ENCODE measurements around the gene TPST2. TPM values are rescaled to one million over a fixed set of nuclear protein-coding genes. Genes with fewer than 3 reads are reported as not detected.

The TPST2 gene
- total RNA-seq, 1 donor from 2014 or later: 49.1 TPM

GRCh38 chr22:26496456-26496855, 93.5 kb downstream of the TPST2 start:
- no peak for DNase-seq (ENCODE audit: low spot score)

GRCh38 chr22:26494506-26494905, 95.4 kb downstream of the TPST2 start:
- DNase-seq (ENCODE audit: low spot score): no peak

- no peak for DNase-seq (ENCODE audit: low spot score)
Measured at GRCh38 chr22:26492220-26492619, 97.7 kb downstream of the TPST2 start.

- no peak for DNase-seq (ENCODE audit: low spot score)
Measured at GRCh38 chr22:26489447-26490036, 100.4 kb downstream of the TPST2 start.

DNA sequence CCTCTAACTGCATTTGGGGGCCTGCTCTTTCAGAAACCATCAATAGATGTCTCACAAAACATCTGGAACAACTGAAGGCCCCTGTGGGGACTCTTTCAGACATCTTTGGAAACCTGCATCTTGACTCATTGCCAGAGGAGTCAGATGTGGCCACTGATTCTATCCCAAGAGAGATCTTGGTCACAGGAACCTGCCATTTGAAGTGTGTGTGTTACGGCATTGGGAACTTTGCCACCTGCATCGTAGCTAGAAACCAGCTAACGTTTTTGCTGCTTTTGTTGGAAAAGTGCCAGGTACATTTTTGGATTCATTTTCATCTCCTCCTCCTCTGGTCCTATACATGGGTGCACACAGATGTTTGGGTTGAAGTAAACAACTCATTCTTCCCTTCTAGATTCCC, 101.9 kb downstream of the TPST2 start:
- no peak for DNase-seq (ENCODE audit: low spot score)

DNA sequence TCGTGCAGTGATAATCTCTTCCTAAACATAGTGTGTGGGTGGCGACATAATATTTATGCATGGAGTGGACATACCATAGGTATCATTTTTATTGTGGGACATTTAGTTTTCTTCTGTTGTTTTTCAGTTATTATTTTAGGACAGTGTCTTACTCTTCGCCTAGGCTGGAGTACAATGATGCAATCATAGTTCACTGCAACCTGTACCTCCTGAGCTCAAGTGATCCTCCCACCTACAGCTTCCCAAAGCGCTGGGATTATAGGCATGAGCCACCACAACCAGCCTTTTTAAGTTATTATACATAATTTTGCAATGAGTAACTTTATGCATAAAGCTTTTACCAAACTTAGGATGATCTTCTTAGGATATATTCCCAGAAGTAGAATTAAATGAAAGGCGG, 103.5 kb downstream of the TPST2 start:
- no peak for DNase-seq (ENCODE audit: low spot score)

GRCh38 chr22:26485806-26486390, 104.0 kb downstream of the TPST2 start:
- DNase-seq (ENCODE audit: low spot score): no peak

DNA sequence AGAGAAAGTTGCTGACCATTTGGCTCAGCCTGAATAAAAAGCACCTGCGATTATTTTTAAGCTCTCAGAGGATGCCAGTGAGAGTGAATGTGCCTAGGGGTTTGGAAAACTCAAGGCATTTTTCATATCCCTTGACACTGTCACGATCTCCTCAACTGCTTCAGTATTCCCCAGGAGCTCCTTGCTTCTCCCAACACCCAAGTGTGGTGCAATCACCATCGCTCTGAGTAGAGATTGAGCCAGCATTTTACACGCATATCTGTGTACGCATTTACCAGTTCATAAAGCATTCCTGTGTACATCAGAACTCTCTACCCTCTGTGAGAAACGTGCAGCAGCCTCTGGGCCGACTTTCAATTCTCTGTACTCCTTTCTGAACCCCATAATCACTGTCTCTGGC, 104.9 kb downstream of the TPST2 start:
- no peak for DNase-seq (ENCODE audit: low spot score)

- DNase-seq (ENCODE audit: low spot score): no peak
Measured at GRCh38 chr22:26484360-26484706, 105.6 kb downstream of the TPST2 start.

DNA sequence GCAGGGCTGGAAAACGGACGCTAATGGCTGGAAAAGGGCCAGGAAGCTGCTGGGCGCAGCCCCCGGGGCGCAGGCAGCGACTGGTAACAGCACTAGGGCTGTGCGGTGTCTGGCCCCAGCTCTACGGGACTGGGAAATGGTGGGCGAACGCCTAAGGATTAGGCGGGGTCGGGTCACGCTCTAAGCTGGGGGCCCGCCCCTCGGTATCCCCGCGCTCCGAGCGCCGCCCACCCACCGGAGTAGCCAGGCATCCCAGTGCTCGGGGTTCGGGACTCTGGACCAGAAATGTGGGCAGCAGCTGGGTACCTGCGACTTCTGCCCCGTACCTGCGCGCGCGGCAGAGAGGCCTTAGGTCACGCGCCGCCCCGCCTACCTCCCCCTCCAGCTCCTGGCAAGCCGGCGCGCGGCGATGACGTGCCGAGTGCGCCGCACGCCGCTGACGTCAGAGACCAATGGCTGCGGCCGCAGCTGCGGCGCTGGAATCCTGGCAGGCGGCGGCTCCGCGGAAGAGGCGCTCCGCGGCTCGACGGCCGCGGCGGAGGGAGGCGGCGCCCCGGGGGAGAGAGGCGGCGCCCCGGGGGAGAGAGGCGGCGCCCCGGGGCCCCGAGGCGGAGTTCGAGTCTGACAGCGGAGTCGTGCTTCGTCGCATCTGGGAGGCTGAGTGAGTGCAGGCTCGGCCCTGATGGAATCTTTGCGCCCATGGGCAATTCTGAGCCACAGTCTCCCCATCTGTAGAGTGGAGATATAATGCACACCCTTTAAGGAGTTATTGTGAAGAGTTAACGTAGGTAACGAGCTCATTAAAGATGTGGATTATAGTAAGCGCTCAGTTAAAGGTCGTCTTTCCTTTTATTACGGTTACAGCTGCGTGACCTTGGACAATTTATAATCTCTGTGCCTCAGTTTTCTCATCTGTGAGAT, 106.2 kb downstream of the TPST2 start, which contains the start of the genes HPS4 and SRRD:
HPS4 (minus strand) TSS at position 345 of the 921 bp plus-strand sequence. CDS start 2,021 bp downstream, outside the sequence.
SRRD (plus strand) TSS at position 439 of the 921 bp plus-strand sequence; CDS start at position 453, 14 bp downstream.
- peak; percentile 91 for DNase-seq (ENCODE audit: low spot score)

DNA sequence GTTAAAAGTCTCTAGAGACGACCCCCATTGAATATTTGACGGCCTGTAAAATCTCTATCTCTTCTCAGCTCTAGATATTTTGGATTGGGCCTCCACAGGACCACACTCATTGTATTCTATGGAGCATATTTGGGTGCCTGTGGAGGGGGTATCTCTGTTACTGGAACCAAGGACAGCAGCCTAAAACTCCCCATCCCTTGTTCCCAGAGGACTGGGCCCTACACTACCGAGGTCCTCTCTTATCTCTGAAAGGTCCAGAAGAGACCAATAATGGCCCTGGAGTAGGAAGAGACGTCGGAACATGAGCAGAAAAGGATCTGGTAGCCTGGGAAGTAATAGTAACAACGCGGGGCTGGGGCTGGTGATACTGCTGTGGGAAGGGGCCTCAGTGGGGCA, 106.9 kb downstream of the TPST2 start:
- no peak for DNase-seq (ENCODE audit: low spot score)

- DNase-seq (ENCODE audit: low spot score): no peak
Measured at GRCh38 chr22:26482161-26482560, 107.8 kb downstream of the TPST2 start.

GRCh38 chr22:26481694-26482093, 108.2 kb downstream of the TPST2 start:
- DNase-seq (ENCODE audit: low spot score): no peak

- DNase-seq (ENCODE audit: low spot score): no peak
Measured at GRCh38 chr22:26481112-26481693, 108.7 kb downstream of the TPST2 start.

- DNase-seq (ENCODE audit: low spot score): no peak
Measured at GRCh38 chr22:26480611-26480932, 109.4 kb downstream of the TPST2 start.

DNA sequence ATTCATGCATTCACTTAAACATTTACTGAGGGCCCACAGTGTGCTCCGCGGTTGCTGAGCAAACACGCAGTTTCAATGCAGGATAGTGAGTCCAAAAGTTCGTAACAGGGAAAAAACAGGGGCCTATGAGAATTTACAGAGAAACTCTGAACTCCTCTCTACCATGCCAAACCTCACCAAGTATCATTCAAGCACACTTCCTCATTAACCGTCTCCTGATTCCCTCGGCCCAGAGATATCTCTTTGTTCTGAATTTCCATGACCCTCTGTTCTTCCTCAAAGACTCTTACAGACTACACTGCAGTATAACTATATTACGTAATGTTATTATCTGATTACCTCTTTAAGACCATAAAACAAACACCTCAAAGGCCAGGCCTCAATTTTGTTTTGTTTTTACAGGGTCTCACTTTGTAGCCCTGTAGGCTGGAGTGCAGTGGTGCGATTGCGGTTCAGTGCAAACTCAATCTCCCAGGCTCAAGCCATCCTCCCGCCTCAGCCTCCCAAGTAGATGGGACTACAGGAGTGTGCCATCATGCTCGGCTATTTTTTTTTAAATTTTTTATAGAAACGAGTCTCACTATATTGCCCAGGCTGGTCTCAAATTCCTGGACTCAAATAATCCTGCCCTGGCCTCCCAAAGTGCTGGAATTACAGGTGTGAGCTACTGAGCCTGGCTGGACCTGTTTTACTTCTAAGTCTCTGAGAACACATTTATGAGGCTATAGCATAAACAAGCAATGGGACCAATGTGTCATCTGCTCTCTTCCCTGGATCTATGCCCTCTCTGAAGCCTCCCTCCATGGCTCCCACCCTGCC, 109.9 kb downstream of the TPST2 start:
- DNase-seq (ENCODE audit: low spot score): no peak

- DNase-seq (ENCODE audit: low spot score): no peak
Measured at GRCh38 chr22:26479043-26479791, 110.7 kb downstream of the TPST2 start.

GRCh38 chr22:26477341-26477731, 112.6 kb downstream of the TPST2 start:
- DNase-seq (ENCODE audit: low spot score): no peak

DNA sequence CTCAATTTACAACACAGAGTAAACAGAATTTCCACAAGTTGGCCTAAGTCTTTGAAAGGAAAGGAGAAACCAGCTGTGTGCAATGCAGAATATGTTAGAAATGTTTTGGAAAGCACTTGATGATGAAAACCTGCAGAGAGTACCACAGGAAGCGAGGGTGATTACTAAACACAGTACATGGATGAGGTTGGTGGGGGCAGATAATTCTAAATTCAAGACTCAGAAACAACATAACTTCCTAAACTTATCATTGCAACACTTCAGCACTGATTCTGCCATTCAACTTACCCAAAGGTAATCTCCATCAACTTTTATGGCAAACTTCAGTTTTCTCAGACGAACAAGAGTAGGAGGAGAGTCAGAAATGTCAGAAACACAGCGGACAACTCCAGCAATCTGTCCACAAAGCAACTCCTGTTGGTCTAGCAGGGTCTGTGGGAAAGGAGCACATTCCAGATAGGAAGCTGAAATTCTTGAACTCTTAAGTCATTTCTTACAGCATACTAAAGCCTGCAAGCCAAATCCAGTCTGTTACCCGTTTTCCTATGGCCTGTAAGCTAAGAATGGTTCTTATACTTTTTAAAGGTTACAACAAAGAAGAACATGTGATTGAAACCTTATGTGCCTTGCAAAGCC, 113.1 kb downstream of the TPST2 start:
- DNase-seq (ENCODE audit: low spot score): no peak

DNA sequence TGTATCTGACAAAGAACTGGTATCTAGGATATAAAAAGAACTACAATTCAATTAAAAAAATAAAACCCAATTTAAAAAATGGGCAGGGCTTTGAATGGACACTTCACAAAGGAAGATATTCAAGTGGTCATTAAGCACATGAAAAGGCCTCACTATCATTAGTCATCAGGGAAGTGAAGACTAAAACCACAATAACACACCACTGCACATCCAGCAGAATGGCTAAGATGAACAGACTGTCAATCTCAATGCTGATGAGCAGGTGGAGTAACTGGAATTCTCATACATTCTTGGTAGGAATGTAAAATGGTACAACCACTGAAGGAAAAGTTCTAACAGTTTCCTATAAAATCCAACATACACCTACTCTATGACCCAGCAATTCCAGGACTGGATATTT, 115.2 kb downstream of the TPST2 start:
- DNase-seq (ENCODE audit: low spot score): no peak
